AG04449 (cell line): ENCODE measurements around the gene NFKB2.
A peak's percentile ranks its signal among the peaks of the same experiment; 100 is the strongest.

Source experiments
- CTCF ChIA-PET: fragments of 350-600 bp; formaldehyde crosslinking; extraction: SDS; loops from one replicate; lab custom pipeline; 2021; ENCODE audit warnings: antibody characterized with exemption; lab: Yijun Ruan, JAX
- POLR2A ChIA-PET: fragments of 400-600, 350-600 bp; formaldehyde crosslinking; extraction: SDS; loops from one replicate; lab custom pipeline; 2020; ENCODE audit warnings: antibody characterized with exemption, inconsistent platforms; lab: Yijun Ruan, JAX
- DNase-seq: peaks from one replicate; pipeline ENCODE4 v3.0.0-alpha.2; 2010; ENCODE audit warnings: low read depth, low spot score
- H3K4me3 ChIP-seq: 2 replicates; pipeline ENCODE4 v1.5.1; 2011; ENCODE audit warnings: low read depth, mild to moderate bottlenecking, control low read depth, low read length
- CTCF ChIP-seq: IDR thresholded peaks from one replicate; pipeline ENCODE4 v1.5.1; 2011; ENCODE audit warnings: mild to moderate bottlenecking, moderate library complexity, low read length, control low read depth, inconsistent platforms; ENCODE audit not compliant: insufficient read depth; ENCODE audit errors: missing control alignments

The NFKB2 gene

GRCh38 chr10:102424916-102425315 lies 29.4 kb downstream of the NFKB2 start:
- ChIA-PET CTCF (interaction anchor here (1.0 to 9.9 kb wide), 9 partner anchors 8 to 255 kb away, joined by 3 to 157 read pairs (median 15); partner anchors contain the start of genes C10orf95, CUEDC2, ELOVL3 and NFKB2), POLR2A (no interaction called here)
- H3K4me3 ChIP-seq = no peak overlapping the region
- TF ChIP-seq CTCF = no peak
- DNase-seq = no peak

- no peak for TF ChIP-seq CTCF
- no peak for DNase-seq
- ChIA-PET POLR2A (no interaction called here), CTCF (interaction anchor here (0.7 to 9.9 kb wide), 4 partner anchors 29 to 256 kb away, joined by 4 to 157 read pairs (median 72); partner anchors contain the start of genes ELOVL3 and NFKB2)
- H3K4me3 ChIP-seq = no peak overlapping the region
Observed at GRCh38 chr10:102425444-102425843, 29.9 kb downstream of the NFKB2 start.

GRCh38 chr10:102426803-102427287 lies 31.3 kb downstream of the NFKB2 start:
- CTCF ChIA-PET = interaction anchor here (1.3 to 9.9 kb wide), 6 partner anchors 25 to 257 kb away, joined by 3 to 157 read pairs (median 6); partner anchors contain the start of genes ELOVL3 and NFKB2
- DNase-seq = no peak
- no peak overlapping the region for H3K4me3 ChIP-seq
- TF ChIP-seq CTCF = no peak
- POLR2A ChIA-PET = interaction anchor here (0.6 to 1.2 kb wide), 2 partner anchors 36 to 197 kb away, joined by 3 read pairs; no protein-coding TSS in a partner anchor

GRCh38 chr10:102429468-102429867 lies 34.0 kb downstream of the NFKB2 start:
- DNase-seq = no peak
- ChIA-PET POLR2A (no interaction called here), CTCF (interaction anchor here (1.1 to 1.5 kb wide), 2 partner anchors 200 to 261 kb away, joined by 4 to 5 read pairs; no protein-coding TSS in a partner anchor)
- H3K4me3 ChIP-seq = no peak overlapping the region
- TF ChIP-seq CTCF = no peak

- DNase-seq = no peak
- H3K4me3 ChIP-seq = peak overlapping the region; percentile 90
- CTCF ChIA-PET = interaction anchor here (0.9 to 4.6 kb wide), 8 partner anchors 9 to 262 kb away, joined by 3 to 48 read pairs (median 6); partner anchors contain the start of gene FBXL15
- POLR2A ChIA-PET = interaction anchor here (1.1 to 2.1 kb wide), 2 partner anchors 10 to 19 kb away, joined by 15 to 31 read pairs; partner anchors contain the start of genes C10orf95 and FBXL15
- TF ChIP-seq CTCF = no peak
Observed at GRCh38 chr10:102431452-102432124, 36.1 kb downstream of the NFKB2 start.
